ENCODE measurements around the gene ISCU. TPM values are rescaled to one million over a fixed set of nuclear protein-coding genes. Genes with fewer than 3 reads are reported as not detected.

The ISCU gene
- total RNA-seq = 101 and 118 TPM in 2 replicates

DNA sequence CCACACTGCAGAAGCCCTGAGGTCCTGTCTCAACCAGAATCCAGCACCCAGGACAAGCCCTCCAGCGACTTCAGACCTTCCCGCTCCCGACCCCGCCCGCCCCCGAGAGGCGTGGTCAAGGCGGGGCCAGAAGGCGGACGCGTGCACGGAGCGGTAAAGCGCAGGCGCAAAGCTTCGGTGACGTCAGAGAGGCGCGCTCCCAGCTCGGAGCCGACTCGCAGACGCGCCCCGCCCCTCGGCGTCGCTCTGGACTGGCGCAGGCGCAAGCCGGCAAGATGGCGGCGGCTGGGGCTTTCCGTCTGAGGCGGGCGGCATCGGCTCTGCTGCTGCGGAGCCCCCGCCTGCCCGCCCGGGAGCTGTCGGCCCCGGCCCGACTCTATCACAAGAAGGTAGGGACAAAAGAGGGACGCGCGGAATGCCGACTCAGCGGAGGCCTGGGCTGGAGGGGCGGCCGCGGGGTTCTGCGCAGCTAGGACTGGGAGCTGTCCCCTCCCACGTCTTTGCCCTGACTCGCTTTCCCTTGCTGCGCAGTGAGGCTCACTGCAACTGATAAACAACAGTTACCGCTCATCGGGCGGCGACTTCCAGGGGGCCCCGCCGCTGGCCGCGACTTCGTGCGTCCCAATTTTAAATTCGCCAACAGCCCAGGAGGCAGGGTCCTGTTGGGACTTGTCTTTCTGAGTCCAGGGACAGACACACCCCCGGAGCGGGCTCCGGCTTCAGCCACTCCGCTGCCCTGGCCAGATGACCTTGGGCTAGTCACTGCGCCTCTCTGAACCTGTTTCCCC, at the start of gene ISCU:
Gene ISCU (plus strand): TSS at position 249 of the 788 bp plus-strand sequence. CDS start 27 bp downstream, at position 276.

DNA sequence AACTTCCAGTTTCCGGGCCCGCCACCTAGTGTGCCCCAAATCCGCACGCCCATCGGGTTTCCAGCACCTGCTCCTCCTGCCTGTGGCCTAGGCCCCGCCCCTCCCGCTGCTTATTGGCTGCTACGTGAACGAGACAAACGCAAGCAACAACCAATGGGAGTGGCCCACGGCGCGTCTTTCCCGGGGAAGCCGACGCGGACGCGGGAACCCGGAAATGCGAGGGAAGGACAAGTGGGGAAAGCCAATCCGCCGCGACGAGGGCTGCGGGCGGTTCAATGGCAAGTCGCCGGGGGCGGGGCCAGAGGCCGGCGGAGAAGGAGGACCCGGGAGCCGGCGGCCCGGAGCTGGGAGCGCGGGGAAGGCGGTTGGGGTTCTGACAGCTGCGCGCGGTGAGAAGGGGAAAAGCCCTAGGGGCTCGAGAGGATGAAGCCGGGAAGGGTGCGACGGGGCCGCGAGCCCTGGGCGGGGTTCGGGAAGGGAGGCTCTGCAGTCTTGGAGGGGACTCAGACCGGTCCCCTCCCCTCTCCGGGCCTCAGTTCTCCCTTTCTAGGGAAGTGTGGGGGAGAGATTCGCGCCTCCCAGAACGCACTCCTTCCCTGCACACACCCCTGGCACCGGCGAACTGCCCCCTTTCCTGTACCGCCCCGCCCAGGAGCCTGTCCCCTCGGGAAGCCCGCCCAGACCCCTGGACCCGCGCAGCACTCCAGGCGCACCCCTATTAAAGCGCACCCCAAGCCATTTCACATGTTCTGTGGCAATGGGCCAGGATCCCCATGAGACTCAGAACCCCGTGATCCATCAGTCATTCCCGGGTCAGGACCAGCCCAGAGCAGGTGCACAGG, 47.2 kb upstream of the ISCU start, which contains the start of gene FICD:
Gene FICD (plus strand): TSS at position 305 of the 842 bp plus-strand sequence. CDS start 1,696 bp downstream, outside the sequence.

DNA sequence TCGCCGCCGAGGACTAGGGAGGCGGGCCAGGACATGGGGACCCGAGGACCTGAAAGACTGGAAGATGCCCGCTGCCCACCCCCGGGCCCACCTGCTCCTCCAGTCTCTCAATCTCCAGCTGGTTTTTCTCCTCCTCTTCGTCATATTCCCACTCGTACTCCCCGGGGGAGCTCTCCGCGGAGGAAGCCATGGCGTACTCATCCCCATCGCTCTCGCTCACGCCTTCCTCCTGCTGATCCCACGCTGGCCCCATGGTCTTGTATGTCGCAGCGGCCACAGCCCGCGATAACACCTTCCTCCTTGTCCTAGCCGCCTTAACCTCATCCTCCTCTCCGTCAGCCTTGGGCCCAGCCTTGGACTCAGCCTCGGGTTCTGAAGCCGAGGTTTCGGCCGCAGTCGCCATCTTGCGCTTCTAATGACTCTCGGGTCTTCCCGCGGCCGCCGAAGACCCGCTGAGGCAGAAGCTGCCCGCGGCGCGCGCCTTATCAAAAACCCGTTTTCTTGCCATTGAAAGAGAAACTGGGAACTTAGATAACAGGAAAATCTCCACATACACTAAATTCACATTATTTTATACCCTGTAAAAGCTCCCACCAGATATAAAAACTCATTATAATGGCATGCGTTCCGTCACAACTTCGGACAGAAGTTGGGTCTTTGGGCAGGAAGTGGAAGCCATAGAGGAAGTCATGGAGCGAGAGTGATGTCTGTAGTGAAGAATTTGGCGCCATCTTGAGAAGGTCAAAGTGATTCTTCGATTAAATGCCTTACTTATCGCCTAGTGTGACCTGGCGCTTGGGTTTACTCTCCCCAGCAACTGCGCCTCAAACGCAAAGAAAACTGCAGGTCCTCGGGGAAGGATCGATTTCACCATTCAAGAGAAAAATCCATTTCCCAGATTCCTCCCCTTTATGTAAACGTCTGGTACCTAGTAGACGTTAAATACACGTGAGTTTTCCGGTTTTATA, 1.4 kb upstream of the ISCU start, which contains the start of gene SART3:
Gene SART3 (minus strand): TSS at position 422 of the 968 bp plus-strand sequence. CDS start 19 bp downstream, at position 403.

DNA sequence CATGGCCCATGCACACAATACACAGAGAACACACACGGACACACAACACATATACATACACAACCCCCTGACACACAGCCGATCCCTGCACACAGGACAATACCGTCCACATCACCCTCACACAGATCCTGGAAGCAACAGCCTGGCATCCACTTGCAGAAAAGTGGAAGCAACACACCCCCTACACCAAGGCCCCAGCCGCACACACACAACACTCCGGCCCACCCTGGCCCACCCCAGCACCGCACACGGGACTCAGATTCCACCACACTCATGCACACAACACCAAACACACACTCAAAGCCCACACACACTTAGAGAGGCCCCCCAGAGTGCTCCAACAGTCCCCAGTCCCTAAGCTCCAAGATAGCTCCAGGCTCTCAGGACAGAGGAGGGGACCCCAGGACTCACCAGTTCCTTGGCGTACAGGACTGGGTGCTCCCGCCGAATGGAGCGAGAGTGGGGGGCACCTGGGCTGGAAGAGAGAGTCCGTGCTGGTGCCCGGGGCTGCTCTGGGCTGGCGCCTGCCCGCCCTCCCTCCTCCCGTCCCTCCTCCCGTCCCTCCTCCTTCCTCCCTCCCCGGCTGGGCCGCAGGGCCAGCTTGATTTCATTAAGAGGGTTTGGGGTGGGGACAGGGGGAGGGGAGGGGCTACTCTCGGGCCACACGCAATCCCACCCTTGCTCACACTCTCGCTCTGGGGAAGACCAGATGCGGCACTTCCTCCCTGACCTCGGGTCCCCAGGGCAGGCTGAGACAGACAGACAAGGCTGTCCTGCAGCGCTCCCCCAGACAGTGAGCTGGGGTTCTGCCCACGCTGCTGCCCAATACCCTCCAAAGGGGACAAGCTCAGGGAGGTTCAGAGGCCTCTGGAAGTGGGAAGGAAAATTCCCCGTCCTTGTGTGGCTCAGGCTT, 35.4 kb downstream of the ISCU start, which contains the start of gene TMEM119:
Gene TMEM119 (minus strand): TSS at position 526 of the 913 bp plus-strand sequence. CDS start 5,701 bp downstream, outside the sequence.

Other genes starting within 250 kb of the ISCU start
- gene CMKLR1, start 223.3 kb upstream of the ISCU start, total RNA-seq = 2.9 and 5.4 TPM in 2 replicates
- 12.1 and 18.1 TPM in 2 replicates for gene FICD, start 47.3 kb upstream of the ISCU start, total RNA-seq
- gene SART3, start 1.4 kb upstream of the ISCU start, total RNA-seq = 43.5 and 44.5 TPM in 2 replicates
- gene TMEM119, start 35.5 kb downstream of the ISCU start, total RNA-seq = 3.9 and 69.5 TPM in 2 replicates
- gene SELPLG, start 71.3 kb downstream of the ISCU start, total RNA-seq = 1.8 and 2.7 TPM in 2 replicates
- gene CORO1C, start 168.9 kb downstream of the ISCU start, total RNA-seq = 269 and 290 TPM in 2 replicates